Tibial nerve (tissue), 4 donors: ENCODE data around the gene KLF1.

ENCODE experiments used
- EP300 ChIP-seq, 2 donors: sonication (generic); formaldehyde crosslinking; IDR thresholded peaks; one replicate each; pipeline ENCODE4 v1.6.1; 2017; ENCODE audit warnings: antibody characterized with exemption in 2 of 2, mild to moderate bottlenecking in 1 of 2
- POLR2A ChIP-seq, 2 donors: fragments of 450-650 bp; IDR thresholded peaks; one replicate each; pipeline ENCODE4 v1.6.1; 2017; ENCODE audit warnings: antibody characterized with exemption in 2 of 2, mild to moderate bottlenecking in 2 of 2, moderate library complexity in 2 of 2
- TF ChIP-seq, protein P1 (sequence below), 5 experiments: fragments of 200-600 bp in 3 of 5; fragments of 450-650 bp in 2 of 5; sonication (generic) in 3 of 5; IDR thresholded peaks; one replicate each; pipeline ENCODE4 v1.5.1; 2016 to 2019; ENCODE audit warnings: antibody characterized with exemption in 5 of 5, mild to moderate bottlenecking in 3 of 5, moderate library complexity in 2 of 5

DNA sequence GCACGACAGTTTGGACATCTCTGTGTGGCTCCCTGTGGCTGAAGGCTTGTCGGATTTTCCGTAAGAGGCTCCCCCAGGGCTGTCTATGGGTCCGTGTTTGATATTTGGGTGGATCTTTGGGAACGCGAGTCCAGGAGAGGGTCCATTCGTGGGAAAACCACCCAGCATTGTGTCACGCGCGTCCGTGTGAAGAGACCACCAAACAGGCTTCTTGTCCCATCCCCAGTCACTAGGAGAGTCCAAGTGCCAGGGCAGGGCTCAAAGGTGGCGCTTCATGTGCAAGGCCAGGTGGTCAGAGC lies 2.4 kb downstream of the KLF1 start:
- TF ChIP-seq, protein P1, sequence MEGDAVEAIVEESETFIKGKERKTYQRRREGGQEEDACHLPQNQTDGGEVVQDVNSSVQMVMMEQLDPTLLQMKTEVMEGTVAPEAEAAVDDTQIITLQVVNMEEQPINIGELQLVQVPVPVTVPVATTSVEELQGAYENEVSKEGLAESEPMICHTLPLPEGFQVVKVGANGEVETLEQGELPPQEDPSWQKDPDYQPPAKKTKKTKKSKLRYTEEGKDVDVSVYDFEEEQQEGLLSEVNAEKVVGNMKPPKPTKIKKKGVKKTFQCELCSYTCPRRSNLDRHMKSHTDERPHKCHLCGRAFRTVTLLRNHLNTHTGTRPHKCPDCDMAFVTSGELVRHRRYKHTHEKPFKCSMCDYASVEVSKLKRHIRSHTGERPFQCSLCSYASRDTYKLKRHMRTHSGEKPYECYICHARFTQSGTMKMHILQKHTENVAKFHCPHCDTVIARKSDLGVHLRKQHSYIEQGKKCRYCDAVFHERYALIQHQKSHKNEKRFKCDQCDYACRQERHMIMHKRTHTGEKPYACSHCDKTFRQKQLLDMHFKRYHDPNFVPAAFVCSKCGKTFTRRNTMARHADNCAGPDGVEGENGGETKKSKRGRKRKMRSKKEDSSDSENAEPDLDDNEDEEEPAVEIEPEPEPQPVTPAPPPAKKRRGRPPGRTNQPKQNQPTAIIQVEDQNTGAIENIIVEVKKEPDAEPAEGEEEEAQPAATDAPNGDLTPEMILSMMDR (IDR thresholded peaks at IDR 0.05) = no peak
- TF ChIP-seq EP300 (IDR thresholded peaks at IDR 0.05) (no peak), POLR2A (IDR thresholded peaks at IDR 0.05) (no peak)
